ENCODE measurements around the gene VIT. TPM values are rescaled to one million over a fixed set of nuclear protein-coding genes. Genes with fewer than 3 reads are reported as not detected.

Gene VIT
- polyA plus RNA-seq, 1 of the 3 experiments (the other 2 are of a cell fraction) = not detected

DNA sequence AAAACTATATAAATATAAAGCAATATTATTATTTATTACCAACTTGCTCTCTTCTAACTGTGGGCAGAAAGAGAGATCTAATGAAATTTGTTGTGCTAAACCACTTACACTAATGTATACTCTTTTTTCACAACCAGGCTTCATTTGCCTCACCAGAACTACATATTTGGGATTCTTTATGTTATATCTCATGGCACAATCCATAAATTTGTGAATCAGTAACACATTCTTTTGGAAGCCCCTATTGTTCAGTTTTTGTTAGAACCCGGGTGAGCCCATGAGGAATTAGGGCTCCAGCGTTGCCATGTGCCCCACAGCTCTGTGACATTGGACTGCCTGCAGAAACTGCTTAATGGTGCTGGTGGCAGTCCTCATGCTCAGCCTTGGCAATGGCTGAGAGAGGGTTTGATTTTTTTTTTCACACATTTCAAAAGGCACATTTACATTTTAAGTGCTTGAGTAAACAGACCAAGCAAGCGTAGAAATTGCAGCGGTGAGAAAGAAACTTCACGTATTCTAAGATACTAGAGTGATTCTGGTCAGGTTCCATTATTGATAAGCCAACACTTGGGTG is 15.3 kb downstream of the VIT start:
- Histone ChIP-seq H3K4me1 (ENCODE audit: control insufficient read depth in 1 of 2, insufficient read depth in 2 of 2, low read depth in 1 of 2, low read length in 1 of 2) (peaks cover 0 to 3% of the 10 kb centered on the region in 2 experiments; a peak in 1 of 4 replicates), H3K9me2 (no peaks in the 10 kb centered on the region), H3K4me2 (no peak overlapping the region), H3K79me2 (ENCODE audit: insufficient read depth) (no peaks in the 10 kb centered on the region), H3K27me3 (ENCODE audit: insufficient read depth) (no peaks in the 10 kb centered on the region), H3K4me3 (ENCODE audit: low read depth in 2 of 2, low read length in 1 of 2) (no peak overlapping the region), H3K36me3 (replicated peaks in 1 of 2; ENCODE audit: control insufficient read depth in 1 of 2, insufficient read depth in 2 of 2, low read length in 1 of 2) (no peaks in the 10 kb centered on the region), H4K20me1 (ENCODE audit: insufficient read depth) (no peaks in the 10 kb centered on the region), H3K9ac (no peak overlapping the region), H2AFZ (ENCODE audit: low read depth) (no peak overlapping the region), H3K27ac (ENCODE audit: low read depth in 2 of 2, low read length in 1 of 2) (no peak overlapping the region), H3F3A (replicated peaks; ENCODE audit: insufficient read depth) (no peaks in the 10 kb centered on the region), H3K9me3 (peaks cover 5% of the 10 kb centered on the region; the same call in 1 of the 2 replicates)
- DNase-seq = no peak
- ChIA-PET POLR2A (no interaction called here), CTCF (no interaction called here)
- 35% methylated on average over 5 of the region's 5 CpGs for WGBS (ENCODE audit: low lambda C conversion rate)
- TF ChIP-seq, protein P1, sequence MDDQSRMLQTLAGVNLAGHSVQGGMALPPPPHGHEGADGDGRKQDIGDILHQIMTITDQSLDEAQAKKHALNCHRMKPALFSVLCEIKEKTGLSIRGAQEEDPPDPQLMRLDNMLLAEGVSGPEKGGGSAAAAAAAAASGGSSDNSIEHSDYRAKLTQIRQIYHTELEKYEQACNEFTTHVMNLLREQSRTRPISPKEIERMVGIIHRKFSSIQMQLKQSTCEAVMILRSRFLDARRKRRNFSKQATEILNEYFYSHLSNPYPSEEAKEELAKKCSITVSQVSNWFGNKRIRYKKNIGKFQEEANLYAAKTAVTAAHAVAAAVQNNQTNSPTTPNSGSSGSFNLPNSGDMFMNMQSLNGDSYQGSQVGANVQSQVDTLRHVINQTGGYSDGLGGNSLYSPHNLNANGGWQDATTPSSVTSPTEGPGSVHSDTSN (IDR thresholded peaks at IDR 0.05) = no peak
- TF ChIP-seq JUND (IDR thresholded peaks at IDR 0.05) = no peak
- no peak for TF ChIP-seq SMC3 (IDR thresholded peaks at IDR 0.05; ENCODE audit: low read depth, low read length)
- no peak for TF ChIP-seq YY1 (IDR thresholded peaks at IDR 0.05; ENCODE audit: low read depth)
- TF ChIP-seq, protein P2, sequence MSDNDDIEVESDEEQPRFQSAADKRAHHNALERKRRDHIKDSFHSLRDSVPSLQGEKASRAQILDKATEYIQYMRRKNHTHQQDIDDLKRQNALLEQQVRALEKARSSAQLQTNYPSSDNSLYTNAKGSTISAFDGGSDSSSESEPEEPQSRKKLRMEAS (IDR thresholded peaks at IDR 0.05; ENCODE audit: low read depth) = no peak
- TF ChIP-seq, protein P3, sequence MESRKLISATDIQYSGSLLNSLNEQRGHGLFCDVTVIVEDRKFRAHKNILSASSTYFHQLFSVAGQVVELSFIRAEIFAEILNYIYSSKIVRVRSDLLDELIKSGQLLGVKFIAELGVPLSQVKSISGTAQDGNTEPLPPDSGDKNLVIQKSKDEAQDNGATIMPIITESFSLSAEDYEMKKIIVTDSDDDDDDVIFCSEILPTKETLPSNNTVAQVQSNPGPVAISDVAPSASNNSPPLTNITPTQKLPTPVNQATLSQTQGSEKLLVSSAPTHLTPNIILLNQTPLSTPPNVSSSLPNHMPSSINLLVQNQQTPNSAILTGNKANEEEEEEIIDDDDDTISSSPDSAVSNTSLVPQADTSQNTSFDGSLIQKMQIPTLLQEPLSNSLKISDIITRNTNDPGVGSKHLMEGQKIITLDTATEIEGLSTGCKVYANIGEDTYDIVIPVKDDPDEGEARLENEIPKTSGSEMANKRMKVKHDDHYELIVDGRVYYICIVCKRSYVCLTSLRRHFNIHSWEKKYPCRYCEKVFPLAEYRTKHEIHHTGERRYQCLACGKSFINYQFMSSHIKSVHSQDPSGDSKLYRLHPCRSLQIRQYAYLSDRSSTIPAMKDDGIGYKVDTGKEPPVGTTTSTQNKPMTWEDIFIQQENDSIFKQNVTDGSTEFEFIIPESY (IDR thresholded peaks at IDR 0.05; ENCODE audit: borderline replicate concordance, low read depth) = no peak
- TF ChIP-seq TAF1 (IDR thresholded peaks at IDR 0.05; ENCODE audit: borderline replicate concordance, low read depth, low read length) = no peak
- TF ChIP-seq GABPA (IDR thresholded peaks at IDR 0.05; ENCODE audit: low read depth) = no peak
- TF ChIP-seq, protein P4, sequence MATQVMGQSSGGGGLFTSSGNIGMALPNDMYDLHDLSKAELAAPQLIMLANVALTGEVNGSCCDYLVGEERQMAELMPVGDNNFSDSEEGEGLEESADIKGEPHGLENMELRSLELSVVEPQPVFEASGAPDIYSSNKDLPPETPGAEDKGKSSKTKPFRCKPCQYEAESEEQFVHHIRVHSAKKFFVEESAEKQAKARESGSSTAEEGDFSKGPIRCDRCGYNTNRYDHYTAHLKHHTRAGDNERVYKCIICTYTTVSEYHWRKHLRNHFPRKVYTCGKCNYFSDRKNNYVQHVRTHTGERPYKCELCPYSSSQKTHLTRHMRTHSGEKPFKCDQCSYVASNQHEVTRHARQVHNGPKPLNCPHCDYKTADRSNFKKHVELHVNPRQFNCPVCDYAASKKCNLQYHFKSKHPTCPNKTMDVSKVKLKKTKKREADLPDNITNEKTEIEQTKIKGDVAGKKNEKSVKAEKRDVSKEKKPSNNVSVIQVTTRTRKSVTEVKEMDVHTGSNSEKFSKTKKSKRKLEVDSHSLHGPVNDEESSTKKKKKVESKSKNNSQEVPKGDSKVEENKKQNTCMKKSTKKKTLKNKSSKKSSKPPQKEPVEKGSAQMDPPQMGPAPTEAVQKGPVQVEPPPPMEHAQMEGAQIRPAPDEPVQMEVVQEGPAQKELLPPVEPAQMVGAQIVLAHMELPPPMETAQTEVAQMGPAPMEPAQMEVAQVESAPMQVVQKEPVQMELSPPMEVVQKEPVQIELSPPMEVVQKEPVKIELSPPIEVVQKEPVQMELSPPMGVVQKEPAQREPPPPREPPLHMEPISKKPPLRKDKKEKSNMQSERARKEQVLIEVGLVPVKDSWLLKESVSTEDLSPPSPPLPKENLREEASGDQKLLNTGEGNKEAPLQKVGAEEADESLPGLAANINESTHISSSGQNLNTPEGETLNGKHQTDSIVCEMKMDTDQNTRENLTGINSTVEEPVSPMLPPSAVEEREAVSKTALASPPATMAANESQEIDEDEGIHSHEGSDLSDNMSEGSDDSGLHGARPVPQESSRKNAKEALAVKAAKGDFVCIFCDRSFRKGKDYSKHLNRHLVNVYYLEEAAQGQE (IDR thresholded peaks at IDR 0.05; ENCODE audit: low read depth, low read length) = no peak
- no peak for TF ChIP-seq NFIC (IDR thresholded peaks at IDR 0.05; ENCODE audit: borderline replicate concordance)
- no peak for TF ChIP-seq FOSL2 (IDR thresholded peaks at IDR 0.05; ENCODE audit: borderline replicate concordance, low read depth)
- no peak for TF ChIP-seq TCF12 (IDR thresholded peaks at IDR 0.05)
- TF ChIP-seq TEAD4 (IDR thresholded peaks at IDR 0.05; ENCODE audit: borderline replicate concordance, insufficient read depth) = no peak
- no peak for TF ChIP-seq EP300 (IDR thresholded peaks at IDR 0.05; ENCODE audit: borderline replicate concordance in 1 of 2, low read depth in 1 of 2, low read length in 1 of 2)
- TF ChIP-seq ELF1 (IDR thresholded peaks at IDR 0.05) = no peak
- TF ChIP-seq EZH2phosphoT487 (IDR thresholded peaks at IDR 0.05; ENCODE audit: borderline replicate concordance, low read depth) = no peak
- TF ChIP-seq USF1 (IDR thresholded peaks at IDR 0.05; ENCODE audit: borderline replicate concordance, low read depth) = no peak

All from SK-N-SH (cell line).